ENCODE measurements around the gene SLC6A15.

The SLC6A15 gene

GRCh38 chr12:84875241-84875640 is 37.4 kb downstream of the SLC6A15 start:
- DNase-seq: no peak

DNA sequence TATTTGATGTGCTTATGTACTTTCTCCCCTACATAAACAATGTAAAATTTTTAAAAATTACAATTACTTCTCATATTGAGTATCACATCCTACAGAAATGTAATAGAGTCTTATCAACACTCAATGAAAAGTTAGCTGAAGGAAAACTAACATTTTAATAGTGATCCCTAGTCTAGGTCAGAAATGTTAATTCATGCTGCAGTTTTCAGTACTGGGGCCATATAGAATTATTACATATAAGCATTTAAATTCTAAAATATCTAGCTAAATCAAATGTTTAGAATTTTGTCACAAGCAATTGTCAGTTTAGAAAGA is 37.8 kb downstream of the SLC6A15 start:
- DNase-seq: no peak

DNA sequence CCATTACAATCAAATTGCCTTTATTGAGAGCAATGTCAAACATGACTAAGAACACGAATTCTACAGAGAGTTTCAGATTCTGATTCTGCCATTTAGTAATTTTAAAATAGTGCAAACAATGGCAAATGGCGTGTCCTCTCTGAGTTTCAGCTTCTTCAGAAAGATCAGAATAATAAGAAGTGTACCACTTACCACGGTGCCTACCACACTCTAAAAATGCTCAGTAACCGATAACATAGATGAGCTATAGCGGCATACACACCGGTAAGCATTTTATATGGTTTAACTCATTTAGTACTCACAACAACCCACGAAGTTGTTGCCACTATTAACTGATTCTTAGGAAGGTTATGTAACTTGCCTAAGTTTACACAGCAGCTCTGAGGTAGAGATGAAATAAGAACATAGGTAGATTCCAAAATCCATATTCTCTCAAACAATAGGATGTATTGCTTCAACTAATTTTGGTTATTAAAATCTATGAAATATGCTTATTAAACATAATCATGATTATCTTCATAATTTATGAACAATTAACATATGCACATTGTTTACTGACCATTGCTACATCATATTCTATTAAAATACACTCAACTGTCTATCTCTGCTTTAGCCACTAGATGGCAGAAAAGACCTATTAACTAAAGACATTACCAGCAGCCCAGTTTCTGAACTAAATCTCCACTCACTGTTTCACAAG is 38.3 kb downstream of the SLC6A15 start:
- peak in 2 of 56 donors; percentile 12 to 71 for DNase-seq

GRCh38 chr12:84862186-84862585 is 50.4 kb downstream of the SLC6A15 start:
- no peak for DNase-seq

DNA sequence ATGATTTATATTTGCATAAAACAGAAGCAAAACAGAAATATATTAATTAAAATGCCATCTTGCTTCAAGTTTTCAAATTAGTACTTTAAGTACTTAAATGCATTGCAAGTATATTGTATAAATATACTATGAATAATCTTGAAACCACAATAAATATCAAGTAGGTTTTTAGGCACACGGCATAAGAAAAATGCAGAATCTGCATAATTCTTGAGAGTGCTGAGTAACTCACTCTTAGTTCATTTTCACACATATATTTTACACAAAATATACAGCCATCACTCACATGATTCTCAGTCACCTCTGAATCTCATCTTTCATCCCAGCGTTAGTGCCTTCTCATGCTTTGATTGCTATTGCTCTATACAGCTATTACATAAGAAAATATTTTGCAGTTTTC is 51.9 kb downstream of the SLC6A15 start:
- no peak for DNase-seq

GRCh38 chr12:84858796-84859195 is 53.8 kb downstream of the SLC6A15 start:
- DNase-seq: no peak

DNA sequence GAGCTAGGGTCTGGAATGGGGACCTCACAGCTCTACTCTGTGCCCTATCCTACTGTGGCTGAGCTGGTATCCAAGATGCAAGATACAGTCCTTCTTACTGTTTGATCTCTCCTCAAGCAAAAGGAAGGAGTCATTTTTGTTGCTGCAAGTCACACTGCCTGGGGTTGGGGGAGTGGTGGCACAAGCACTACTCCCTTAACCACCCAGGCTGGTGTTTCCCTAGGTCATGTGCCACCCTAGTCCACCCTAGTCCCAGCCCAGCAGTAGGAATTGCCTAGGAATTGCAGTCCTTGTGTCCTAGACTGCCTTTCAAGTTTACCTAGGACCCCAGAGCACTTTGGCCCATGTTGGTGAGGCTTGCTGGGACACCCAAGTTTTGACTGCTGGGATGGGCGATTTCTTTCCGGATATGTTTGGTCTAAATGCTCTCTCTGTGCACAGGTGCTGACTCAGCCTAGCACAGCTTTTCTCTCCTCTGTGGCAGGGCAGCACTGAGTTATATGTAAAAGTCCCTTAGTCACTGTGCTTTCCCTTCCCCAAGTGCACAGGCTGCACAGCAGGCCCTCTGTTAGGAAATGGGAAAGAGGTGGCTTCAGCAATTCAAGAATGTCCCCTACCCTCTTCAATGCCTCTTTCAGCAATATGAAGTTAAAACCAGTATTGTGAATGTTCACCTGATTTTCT is 54.9 kb downstream of the SLC6A15 start:
- no peak for DNase-seq

DNA sequence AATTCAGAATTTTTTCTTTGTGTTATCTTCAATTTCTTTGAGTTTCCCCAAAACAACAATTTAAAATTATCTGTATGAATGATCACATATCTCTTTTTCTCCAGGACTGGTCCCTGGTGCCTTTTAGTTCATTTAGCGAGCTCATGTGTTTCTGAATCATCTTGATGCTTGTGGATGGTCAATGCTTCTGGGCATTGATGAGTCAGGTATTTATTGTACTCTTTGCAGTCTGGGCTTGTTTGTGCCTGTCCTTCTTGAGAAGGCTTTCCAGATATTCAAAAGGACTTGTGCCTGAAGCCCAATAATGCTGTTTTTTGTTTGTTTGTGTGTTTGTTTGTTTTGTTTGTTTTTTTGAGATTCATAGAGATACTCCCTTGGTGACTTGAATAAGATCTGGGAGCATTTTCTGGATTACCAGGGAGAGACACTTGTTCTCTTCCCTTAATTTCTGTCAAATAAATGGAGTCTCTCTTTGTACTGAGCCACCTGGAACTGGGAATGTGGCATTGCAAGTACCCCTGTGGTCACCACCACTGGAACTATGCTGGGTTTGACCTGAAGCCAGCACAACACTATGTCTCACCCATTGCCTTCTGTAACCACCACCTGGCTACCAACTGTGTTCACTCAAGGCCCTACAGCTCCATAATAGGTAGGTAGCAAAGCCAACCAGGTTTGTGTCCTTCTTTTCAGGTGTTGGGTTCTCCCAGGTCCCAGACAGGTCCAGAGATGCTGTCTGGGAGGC is 56.3 kb downstream of the SLC6A15 start:
- DNase-seq: no peak

GRCh38 chr12:84843593-84844144 is 68.9 kb downstream of the SLC6A15 start:
- no peak for DNase-seq

DNA sequence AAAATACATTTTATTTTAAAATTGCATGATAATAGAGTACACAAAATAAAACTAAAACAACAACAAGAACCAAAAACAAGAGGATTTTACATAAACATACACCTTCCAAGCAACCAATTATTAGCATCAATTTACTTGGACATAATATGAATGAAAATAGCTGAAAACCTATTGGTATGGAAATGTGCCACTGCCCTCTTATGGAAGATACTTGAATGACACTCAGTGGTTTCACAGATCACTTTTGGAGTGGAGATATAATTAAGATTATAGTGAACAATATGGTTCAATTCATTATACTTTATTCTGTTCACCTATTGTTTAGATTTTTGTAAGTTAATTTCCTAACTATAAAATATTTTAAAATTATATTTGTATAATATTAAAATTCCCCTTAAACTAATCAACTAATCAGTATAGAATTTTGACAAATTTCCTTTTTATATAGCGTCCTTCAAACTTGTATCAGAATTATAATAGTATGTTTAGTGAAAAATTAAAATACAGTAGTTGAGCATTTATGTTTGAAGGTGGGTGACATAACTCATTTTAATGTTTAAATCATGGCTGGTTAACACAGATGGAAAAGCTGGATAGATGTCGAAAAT is 70.1 kb downstream of the SLC6A15 start:
- DNase-seq: no peak

DNA sequence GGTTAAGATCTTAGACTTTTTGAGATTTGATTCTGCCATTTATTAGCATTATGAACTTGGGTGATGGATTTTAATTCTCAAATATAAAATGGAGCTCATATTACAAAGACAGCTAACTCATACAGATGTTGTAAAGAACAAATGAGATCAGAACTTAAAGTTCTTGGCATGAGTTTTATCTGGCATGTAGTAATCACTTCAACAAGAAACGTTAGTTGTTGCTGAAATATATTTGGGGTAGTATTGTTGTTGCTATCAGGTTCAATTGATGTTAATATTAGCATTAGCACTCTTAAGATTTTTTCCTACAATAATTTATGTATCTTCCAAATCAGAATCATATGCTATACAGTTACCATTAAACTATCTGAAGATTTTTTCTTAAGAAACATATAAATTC is 71.0 kb downstream of the SLC6A15 start:
- no peak for DNase-seq

- no peak for DNase-seq
Observed at GRCh38 chr12:84840356-84840755, 72.2 kb downstream of the SLC6A15 start.

DNA sequence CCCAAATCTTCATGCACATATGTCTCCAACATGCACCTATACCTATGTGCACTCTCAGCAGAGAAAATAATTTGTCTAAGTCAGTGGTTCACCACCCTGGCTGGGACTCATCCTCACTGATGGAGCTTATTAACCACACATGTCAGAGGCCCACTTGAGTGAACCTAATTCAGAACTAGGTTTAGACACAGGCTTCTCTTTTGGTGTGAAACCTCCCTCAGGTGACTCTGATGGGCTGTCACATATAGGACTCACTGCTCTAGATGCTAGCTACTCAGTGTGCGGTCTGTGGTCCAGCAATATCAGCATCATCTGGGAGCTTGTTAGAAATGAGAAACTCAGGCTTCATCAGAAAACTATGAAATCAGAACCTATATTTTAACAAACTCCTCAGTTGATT is 85.7 kb downstream of the SLC6A15 start:
- no peak for DNase-seq

DNA sequence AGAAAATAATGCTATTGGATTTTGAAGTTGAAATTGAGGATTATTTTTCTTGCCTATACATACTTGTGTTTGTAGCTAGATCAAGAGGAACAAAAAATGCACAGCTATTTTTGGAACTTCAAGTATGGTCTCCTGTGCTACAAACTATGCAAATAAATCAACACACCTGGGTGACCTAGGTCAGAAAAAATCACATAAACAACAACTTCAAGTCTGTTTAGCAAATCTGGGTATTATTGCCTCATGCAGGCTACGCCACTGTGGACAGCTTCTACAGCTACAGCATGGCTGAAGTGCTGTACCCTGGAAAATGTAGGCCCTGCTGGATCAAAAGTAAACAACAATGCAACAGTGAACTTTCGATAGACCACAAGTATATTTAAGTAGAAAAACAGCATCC is 87.5 kb downstream of the SLC6A15 start:
- no peak for DNase-seq

- DNase-seq: no peak
Observed at GRCh38 chr12:84822525-84822924, 90.1 kb downstream of the SLC6A15 start.

DNA sequence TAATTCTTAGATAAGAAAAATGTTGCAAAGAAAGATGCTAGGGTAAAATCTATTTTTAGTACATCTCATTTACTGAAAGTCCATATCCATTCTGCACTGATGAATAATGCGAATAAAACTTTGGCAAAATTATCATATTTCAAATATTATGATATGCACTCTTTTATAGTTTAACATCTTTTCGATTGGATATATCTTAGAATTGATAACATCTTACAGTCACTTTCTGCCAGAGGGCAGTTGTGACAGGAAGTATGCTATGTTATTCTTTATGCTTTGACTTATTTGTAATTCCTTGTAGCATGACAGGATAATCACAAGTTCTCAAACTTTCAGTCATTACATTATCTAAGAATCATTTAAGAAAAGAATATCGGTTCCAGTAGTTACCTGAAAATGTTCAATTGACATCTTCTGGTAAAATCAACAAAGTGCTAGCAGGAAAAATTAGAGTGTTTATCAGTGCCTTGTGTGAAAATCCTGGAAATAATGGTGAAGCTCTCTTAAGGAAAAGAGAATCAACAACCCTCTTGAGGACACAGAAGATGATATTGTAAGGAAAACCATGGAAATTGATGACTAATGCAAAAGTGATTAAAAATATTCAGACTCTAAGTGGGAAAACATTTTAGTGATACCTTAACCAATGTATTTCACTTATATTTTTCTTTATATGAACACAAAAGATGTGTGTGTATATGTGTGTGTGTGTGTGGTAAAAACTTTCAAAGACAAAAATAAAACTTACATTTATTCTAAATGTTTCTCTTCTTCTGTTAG is 95.5 kb downstream of the SLC6A15 start:
- DNase-seq: no peak

GRCh38 chr12:84814664-84815245 is 97.8 kb downstream of the SLC6A15 start:
- DNase-seq: no peak

- no peak for DNase-seq
Observed at GRCh38 chr12:84813780-84814663, 98.6 kb downstream of the SLC6A15 start.

GRCh38 chr12:84811291-84811690 is 101.3 kb downstream of the SLC6A15 start:
- no peak for DNase-seq

DNA sequence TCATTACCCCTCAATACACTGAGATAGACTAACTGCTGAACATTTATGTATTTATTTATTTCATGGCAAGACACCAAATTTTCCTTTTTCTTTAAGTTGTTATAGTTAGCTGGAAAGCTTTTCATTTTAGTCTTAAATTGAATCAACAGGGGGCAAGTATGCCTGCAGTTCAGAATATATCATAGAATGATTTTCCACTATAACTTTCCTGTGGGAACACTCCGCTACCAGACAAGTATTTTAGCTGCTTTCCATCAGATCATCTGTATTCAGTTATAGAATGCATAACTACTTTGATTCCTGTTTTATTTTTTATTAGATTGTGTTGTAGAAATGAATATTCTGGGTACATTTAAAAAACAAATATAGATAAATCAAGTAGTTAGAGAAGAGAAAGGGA is 102.0 kb downstream of the SLC6A15 start:
- no peak for DNase-seq

All from amygdala (tissue), 56 donors.